ENCODE results near the gene PMM1.

DNA sequence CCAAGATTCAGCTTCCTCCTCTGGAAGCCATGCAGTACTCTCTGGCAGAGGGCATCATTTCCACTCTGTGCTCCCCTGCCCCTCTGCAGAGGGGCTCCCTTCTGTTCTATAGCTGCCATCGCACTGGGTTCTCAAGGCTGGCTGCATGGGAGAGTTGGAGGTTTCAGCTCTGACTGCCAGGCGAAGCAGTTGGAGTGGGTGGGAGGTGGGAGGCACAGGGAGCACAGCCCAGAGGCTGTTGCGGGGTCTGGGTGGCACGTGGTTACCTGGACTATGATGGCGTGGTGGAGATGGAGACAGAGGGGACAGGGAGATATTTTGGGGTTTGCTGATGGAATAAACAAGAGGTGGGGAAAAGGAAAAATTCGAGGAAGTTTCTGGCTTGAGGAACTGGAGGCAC lies 4.8 kb downstream of the PMM1 start:
- TF ChIP-seq EZH2 (IDR thresholded peaks at IDR 0.05; ENCODE audit: low read length) = no peak
- no peak for TF ChIP-seq CTCF (optimal IDR thresholded peaks at IDR 0.05 in 1 of 3, IDR thresholded peaks at IDR 0.05 in 1 of 3, conservative IDR thresholded peaks at IDR 0.05 in 1 of 3; ENCODE audit: extremely low read depth in 1 of 3, insufficient read depth in 2 of 3, low read length in 3 of 3)
